AG04449 (cell line): ENCODE data around the gene KRTAP10-7.

Source experiments
- CTCF ChIA-PET: fragments of 350-600 bp; formaldehyde crosslinking; extraction: SDS; loops from one replicate; lab custom pipeline; 2021; ENCODE audit warnings: antibody characterized with exemption; lab: Yijun Ruan, JAX
- POLR2A ChIA-PET: fragments of 400-600, 350-600 bp; formaldehyde crosslinking; extraction: SDS; loops from one replicate; lab custom pipeline; 2020; ENCODE audit warnings: antibody characterized with exemption, inconsistent platforms; lab: Yijun Ruan, JAX
- DNase-seq: peaks from one replicate; pipeline ENCODE4 v3.0.0-alpha.2; 2010; ENCODE audit warnings: low read depth, low spot score
- H3K4me3 ChIP-seq: 2 replicates; pipeline ENCODE4 v1.5.1; 2011; ENCODE audit warnings: low read depth, mild to moderate bottlenecking, control low read depth, low read length
- TF ChIP-seq, protein P1 (sequence below): IDR thresholded peaks from one replicate; pipeline ENCODE4 v1.5.1; 2011; ENCODE audit warnings: mild to moderate bottlenecking, moderate library complexity, low read length, control low read depth, inconsistent platforms; ENCODE audit not compliant: insufficient read depth; ENCODE audit errors: missing control alignments

KRTAP10-7 gene

GRCh38 chr21:44582055-44582454 lies 18.3 kb upstream of the KRTAP10-7 start:
- no peak overlapping the region for H3K4me3 ChIP-seq
- TF ChIP-seq, protein P1, sequence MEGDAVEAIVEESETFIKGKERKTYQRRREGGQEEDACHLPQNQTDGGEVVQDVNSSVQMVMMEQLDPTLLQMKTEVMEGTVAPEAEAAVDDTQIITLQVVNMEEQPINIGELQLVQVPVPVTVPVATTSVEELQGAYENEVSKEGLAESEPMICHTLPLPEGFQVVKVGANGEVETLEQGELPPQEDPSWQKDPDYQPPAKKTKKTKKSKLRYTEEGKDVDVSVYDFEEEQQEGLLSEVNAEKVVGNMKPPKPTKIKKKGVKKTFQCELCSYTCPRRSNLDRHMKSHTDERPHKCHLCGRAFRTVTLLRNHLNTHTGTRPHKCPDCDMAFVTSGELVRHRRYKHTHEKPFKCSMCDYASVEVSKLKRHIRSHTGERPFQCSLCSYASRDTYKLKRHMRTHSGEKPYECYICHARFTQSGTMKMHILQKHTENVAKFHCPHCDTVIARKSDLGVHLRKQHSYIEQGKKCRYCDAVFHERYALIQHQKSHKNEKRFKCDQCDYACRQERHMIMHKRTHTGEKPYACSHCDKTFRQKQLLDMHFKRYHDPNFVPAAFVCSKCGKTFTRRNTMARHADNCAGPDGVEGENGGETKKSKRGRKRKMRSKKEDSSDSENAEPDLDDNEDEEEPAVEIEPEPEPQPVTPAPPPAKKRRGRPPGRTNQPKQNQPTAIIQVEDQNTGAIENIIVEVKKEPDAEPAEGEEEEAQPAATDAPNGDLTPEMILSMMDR: no peak
- DNase-seq: no peak
- ChIA-PET POLR2A (no interaction called here), CTCF (interaction anchor here (0.8 kb wide), 1 partner anchor 38 kb away, joined by 3 read pairs; no protein-coding TSS in a partner anchor)

DNA sequence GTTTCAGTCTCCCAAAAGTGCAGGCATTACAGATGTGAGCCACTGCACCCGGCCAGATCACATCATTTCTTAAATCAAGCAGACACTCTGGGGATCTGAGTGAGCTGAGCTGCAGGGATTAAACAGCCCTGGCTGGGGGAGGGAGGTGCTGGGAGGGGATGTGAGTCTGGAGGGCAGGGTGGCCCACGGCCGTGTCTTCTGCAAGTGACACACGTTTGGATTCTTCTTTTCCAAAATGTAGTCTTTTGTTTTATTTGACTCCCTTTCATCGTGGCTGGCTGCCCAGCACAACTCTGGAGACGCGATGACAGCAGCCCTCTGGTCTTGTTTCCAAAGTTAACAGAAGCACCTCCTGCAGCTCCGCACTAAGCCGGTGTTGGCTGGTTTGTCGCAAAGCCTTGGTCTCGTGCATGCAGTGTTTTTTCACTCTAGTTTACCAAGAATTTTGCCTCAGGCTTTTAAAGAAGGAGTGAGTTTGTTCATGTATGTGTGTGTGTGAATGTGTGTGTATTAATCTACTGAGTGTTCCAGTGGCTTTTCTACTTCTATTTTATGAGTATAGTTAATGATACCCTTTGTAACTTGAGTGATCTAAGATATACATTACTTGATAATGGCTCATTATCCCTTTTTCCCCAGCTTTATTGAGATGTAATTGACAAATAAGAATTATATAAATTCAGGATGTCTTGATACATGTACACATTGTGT lies 17.2 kb upstream of the KRTAP10-7 start:
- H3K4me3 ChIP-seq: no peak overlapping the region
- TF ChIP-seq, protein P1: no peak
- DNase-seq: no peak
- POLR2A ChIA-PET: no interaction called here
- CTCF ChIA-PET: no interaction called here

GRCh38 chr21:44583800-44584147 lies 16.6 kb upstream of the KRTAP10-7 start:
- TF ChIP-seq, protein P1: no peak
- CTCF ChIA-PET: no interaction called here
- no peak overlapping the region for H3K4me3 ChIP-seq
- POLR2A ChIA-PET: no interaction called here
- no peak for DNase-seq

DNA sequence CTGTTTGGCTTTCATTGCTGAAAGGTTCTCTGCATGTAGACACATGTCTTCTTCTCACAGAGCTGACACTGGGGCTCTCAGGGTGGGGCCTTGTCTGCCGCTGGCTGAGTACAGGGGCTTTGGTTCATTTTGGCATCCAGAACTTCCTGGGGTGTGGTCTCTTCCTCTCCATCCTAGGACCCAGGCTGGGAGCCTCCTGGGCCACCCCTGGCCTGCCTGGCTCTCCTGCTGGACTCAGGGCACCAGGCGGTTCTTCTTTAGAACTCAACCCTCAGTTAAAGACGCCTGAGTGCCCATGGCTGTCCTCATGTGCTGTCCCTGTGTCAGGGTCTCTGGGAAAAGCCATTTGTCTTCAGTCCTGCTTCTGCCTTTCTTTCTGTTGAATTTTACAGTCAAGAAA lies 14.5 kb upstream of the KRTAP10-7 start:
- no peak overlapping the region for H3K4me3 ChIP-seq
- TF ChIP-seq, protein P1: no peak
- POLR2A ChIA-PET: no interaction called here
- DNase-seq: no peak
- CTCF ChIA-PET: no interaction called here

- no peak for DNase-seq
- ChIA-PET POLR2A (no interaction called here), CTCF (no interaction called here)
- no peak overlapping the region for H3K4me3 ChIP-seq
- TF ChIP-seq, protein P1: no peak
Measured at GRCh38 chr21:44589094-44589493, 11.3 kb upstream of the KRTAP10-7 start.

DNA sequence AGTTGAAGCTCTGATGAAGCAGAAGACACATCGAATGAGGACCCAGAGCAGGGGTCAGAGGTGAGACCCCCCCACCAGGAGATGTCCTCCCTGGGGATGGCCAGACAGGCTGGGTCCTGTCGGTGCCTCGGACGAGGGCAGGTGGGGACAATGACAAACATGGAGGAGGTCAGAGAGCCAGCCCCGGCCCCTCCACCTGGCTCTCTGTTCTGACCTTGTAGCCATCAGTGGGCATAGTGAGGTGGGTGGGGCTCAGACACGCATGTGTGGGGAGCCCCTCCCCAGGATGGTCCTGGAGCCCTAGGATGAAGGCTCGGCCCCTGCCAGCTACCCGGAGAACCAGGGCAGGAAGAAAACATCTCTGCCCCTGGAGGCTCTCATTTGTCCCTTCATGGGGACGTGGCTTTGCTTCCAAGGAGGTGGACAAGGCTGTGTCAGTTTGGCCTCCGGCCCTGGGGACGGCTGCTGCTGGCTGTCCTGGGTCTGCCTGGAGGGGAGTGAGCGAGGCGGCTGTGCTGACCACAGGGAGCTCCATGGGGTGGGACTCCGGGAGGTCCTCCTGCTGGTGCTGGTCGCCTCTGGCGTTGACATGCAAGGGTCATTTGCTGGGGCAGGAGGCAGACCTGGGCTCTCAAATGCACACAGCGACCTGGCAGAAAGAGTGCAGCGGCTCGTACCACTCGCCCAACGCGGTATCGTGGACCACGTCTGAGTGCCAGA lies 10.7 kb upstream of the KRTAP10-7 start:
- TF ChIP-seq, protein P1: no peak
- POLR2A ChIA-PET: no interaction called here
- no peak overlapping the region for H3K4me3 ChIP-seq
- DNase-seq: no peak
- CTCF ChIA-PET: no interaction called here
